ENCODE data around the gene ABR.

The ABR gene

GRCh38 chr17:1058423-1059130 is 121.2 kb downstream of the ABR start:
- Histone ChIP-seq H3K27ac (replicated peaks) (no peak overlapping the region), H3K27me3 (ENCODE audit: insufficient read depth, poor library complexity, severe bottlenecking) (no peaks in the 10 kb centered on the region), H3K4me3 (replicated peaks; ENCODE audit: insufficient read depth, low read length) (no peak overlapping the region)
- no peak for TF ChIP-seq SPI1 (IDR thresholded peaks at IDR 0.05; ENCODE audit: borderline replicate concordance, low read depth)
- no peak for TF ChIP-seq GABPA (IDR thresholded peaks at IDR 0.05; ENCODE audit: low read depth)
- TF ChIP-seq CTCF (IDR thresholded peaks at IDR 0.05; ENCODE audit: insufficient read depth, low read length) = no peak
- no peak for TF ChIP-seq REST (IDR thresholded peaks at IDR 0.05; ENCODE audit: insufficient replicate concordance, low read depth)
- no peak for TF ChIP-seq POLR2AphosphoS5 (IDR thresholded peaks at IDR 0.05; ENCODE audit: low read depth)
- DNase-seq (ENCODE audit: low read depth in 1 of 2, low spot score in 1 of 2) = peak in 1 of 2 experiments; percentile 41

GRCh38 chr17:1056761-1057160 is 123.0 kb downstream of the ABR start:
- H3K4me3 ChIP-seq (replicated peaks; ENCODE audit: insufficient read depth, low read length) = no peak overlapping the region
- H3K27ac ChIP-seq (replicated peaks) = no peak overlapping the region
- no peak for TF ChIP-seq POLR2AphosphoS5 (IDR thresholded peaks at IDR 0.05; ENCODE audit: low read depth)
- no peak for TF ChIP-seq REST (IDR thresholded peaks at IDR 0.05; ENCODE audit: insufficient replicate concordance, low read depth)
- TF ChIP-seq SPI1 (IDR thresholded peaks at IDR 0.05; ENCODE audit: borderline replicate concordance, low read depth) = no peak
- TF ChIP-seq CTCF (IDR thresholded peaks at IDR 0.05; ENCODE audit: insufficient read depth, low read length) = no peak
- no peak for TF ChIP-seq GABPA (IDR thresholded peaks at IDR 0.05; ENCODE audit: low read depth)
- H3K27me3 ChIP-seq (ENCODE audit: insufficient read depth, poor library complexity, severe bottlenecking) = no peaks in the 10 kb centered on the region
- no peak for DNase-seq (ENCODE audit: low read depth in 1 of 2, low spot score in 1 of 2)

GRCh38 chr17:1055751-1056645 is 123.8 kb downstream of the ABR start:
- Histone ChIP-seq H3K27me3 (ENCODE audit: insufficient read depth, poor library complexity, severe bottlenecking) (no peaks in the 10 kb centered on the region), H3K27ac (replicated peaks) (no peak overlapping the region), H3K4me3 (replicated peaks; ENCODE audit: insufficient read depth, low read length) (no peak overlapping the region)
- peak in 1 of 2 experiments; percentile 24 for DNase-seq (ENCODE audit: low read depth in 1 of 2, low spot score in 1 of 2)
- no peak for TF ChIP-seq REST (IDR thresholded peaks at IDR 0.05; ENCODE audit: insufficient replicate concordance, low read depth)
- no peak for TF ChIP-seq SPI1 (IDR thresholded peaks at IDR 0.05; ENCODE audit: borderline replicate concordance, low read depth)
- TF ChIP-seq CTCF (IDR thresholded peaks at IDR 0.05; ENCODE audit: insufficient read depth, low read length) = no peak
- TF ChIP-seq POLR2AphosphoS5 (IDR thresholded peaks at IDR 0.05; ENCODE audit: low read depth) = no peak
- TF ChIP-seq GABPA (IDR thresholded peaks at IDR 0.05; ENCODE audit: low read depth) = no peak

All from HL-60 (cell line).